GM21717 (cell line): ENCODE data around the gene ELFN1.

ENCODE experiments used
- ATAC-seq: cut with Tn5 transposase; IDR thresholded peaks from one replicate; pipeline ENCODE4 v1.9.1; 2021; ENCODE audit warnings: mild to moderate bottlenecking, moderate library complexity; ENCODE audit not compliant: unreplicated experiment

ELFN1 gene

DNA sequence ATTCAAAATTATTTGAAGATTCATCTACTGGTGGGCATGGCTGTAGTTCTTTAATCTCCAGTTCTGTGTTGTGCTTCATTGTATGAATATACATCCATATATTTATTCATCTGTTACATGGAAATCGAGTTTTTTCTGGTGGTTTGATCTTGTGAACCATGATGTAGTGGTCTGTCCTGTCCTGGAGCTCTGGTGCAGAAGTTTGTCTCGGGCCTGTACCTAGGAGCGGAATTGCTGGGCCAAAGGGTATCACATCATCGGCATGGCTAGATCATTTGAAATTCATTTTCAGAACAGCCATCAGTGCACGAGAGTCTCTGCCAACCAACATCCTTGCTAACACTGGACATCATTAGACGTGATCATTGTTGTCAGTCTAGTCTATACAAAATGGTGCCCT lies 107.0 kb downstream of the ELFN1 start:
- ATAC-seq = no peak

DNA sequence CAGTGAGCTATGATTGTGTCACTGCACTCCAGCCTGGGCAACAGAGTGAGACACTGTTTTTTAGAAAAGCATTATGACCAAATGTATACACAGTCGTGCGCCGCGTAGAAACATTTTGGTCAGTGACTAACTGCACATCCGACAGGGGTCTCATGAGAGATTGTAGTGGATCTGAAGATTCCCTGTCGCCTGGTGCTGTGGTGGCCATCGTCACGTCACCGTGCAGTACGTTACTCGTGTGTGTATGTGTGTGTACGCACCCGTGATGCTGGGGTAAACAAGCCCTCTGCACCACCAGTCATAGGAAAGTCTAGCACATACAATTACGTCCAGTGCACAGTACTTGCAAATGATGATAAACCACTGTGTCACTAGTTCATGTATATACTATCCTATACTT lies 109.4 kb downstream of the ELFN1 start:
- ATAC-seq = no peak

DNA sequence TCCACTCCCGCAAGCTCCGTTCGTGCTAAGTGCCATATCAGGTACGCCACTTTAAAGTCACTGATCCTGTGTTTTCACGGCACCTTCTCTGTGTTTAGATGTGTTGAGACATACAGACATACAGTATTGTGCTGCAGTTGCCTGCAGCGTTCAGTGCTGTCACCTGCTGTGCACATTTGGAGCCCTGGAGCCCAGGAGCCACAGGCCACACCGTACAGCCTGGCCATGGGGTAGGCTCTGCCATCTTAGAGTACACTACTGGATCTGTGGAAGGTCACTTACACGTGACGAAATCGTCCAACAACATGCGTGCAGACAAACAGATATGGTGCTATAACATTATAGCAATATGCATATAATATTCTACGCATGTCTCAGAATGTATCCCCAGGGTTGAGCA lies 111.3 kb downstream of the ELFN1 start:
- no peak for ATAC-seq

DNA sequence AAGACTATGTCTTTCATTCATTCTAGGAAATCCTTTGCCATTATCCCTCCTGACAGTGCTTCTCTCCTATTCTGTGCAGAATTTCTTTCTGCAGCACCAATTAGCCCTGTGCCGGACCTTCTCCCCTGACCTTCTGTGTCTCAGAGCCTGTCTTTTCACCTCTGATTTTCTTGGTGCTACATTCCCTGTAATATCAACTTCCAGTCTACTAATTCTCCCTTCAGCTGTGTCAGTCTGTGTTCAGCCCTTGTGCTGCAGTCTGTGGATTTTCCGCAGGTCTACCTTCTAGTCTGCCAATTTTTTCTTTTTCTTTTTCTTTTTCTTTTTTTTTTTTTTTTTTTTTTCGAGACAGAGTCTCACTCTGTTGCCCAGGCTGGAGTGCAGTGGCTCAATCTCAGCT lies 115.8 kb downstream of the ELFN1 start:
- no peak for ATAC-seq

DNA sequence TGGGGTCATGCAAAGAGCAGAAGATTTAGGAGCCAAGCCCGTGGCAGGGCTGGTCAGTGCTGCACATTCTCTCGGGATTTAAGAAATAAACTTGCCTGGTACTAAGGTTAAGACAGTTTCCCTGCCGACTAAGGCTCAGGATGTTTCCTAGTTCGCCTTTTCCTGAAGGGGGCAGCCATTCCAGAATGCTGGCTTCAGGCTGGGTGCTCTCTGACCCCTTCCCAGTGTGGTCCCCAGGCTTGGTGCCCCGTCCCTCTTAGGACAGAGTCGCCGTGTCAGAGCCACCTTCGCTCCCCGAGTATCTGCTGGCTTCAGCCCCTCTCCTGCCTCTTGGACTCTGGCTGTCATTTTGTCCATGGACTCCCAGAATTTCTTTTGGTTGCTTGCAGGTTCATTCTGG lies 117.2 kb downstream of the ELFN1 start:
- no peak for ATAC-seq

DNA sequence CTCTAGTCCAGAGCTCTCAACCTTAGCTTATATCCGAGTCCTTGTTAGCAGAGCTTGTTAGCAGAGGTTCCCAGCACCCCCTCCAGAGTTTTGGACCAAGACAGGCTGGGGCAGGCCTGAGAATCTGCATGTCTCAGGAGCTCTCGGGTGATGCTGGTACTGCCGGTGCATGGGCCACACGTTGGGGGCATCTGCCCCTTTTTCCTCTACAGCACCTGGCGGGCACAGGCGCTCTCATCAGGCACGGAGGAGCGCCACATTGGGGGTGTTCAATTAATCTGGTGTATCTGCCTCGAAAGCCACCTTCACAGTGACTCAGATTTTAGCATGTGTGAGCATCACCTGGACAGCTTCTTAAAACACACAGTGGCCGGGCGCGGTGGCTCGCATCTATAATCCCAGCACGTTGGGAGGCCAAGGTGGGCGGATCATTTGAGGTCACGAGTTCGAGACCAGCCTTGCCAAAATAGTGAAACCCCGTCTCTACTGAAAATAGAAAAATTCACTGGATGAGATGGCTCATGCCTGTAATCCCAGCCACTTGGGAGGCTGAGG lies 117.7 kb downstream of the ELFN1 start:
- ATAC-seq = no peak

DNA sequence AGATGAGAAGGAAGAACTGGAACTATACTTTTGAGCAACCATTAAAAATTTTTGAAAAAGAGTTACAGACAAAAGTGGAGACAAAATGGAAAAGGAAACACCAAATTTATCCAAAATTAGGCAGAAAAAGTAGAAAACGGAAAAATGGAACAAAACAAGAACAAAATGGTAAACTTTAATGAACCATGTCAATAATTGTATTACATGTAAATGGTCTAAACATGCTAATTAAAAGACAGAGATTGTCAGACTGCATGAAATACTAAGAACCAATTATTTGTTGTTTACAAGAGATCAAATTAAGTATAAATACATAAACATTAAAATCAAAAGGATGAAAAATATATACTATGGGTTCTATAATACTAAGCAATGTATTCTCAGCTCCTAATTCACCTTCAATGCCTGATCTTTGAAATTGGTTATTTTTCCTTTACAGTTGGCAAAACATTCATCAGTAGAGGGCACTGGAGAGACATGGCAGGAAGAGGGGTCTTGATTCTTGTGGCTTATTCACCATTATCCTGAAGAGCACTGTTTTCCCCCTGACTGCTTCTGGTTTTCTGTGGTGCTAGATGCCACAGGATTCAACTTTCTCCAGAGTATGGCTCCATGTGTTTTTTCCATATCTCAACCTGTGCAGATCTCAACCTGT lies 124.9 kb downstream of the ELFN1 start:
- no peak for ATAC-seq
